SK-N-SH treated with all-trans-retinoic acid at 6 μM for 48 hours (cell line): ENCODE data around the gene XPC.

Experiments used
- ATAC-seq: fragments of 200-7000 bp; cut with Tn5 transposase; 3 replicates; pipeline ENCODE4 v1.9.1; 2020; ENCODE audit warnings: mild to moderate bottlenecking, moderate library complexity
- ARNTL ChIP-seq: fragments of 450-650 bp; formaldehyde crosslinking; IDR thresholded peaks from 2 replicates; pipeline ENCODE4 v1.5.0; 2020; ENCODE audit warnings: low read depth, mild to moderate bottlenecking, moderate library complexity, borderline replicate concordance
- BACH2 ChIP-seq: fragments of 250-450 bp; sonication (Bioruptor Pico); IDR thresholded peaks from 2 replicates; pipeline ENCODE4 v1.9.0; 2021; ENCODE audit warnings: mild to moderate bottlenecking, borderline replicate concordance
- CSDC2 ChIP-seq: fragments of 250-450 bp; sonication (Bioruptor Pico); IDR thresholded peaks from 2 replicates; pipeline ENCODE4 v1.5.0; 2020; ENCODE audit warnings: mild to moderate bottlenecking, moderate library complexity
- ESRRG ChIP-seq: fragments of 250-450 bp; sonication (Bioruptor Pico); IDR thresholded peaks from 2 replicates; pipeline ENCODE4 v1.6.1; 2021; ENCODE audit warnings: mild to moderate bottlenecking
- GLIS3 ChIP-seq: fragments of 250-450 bp; sonication (Bioruptor Pico); IDR thresholded peaks from 2 replicates; pipeline ENCODE4 v1.5.0; 2020; ENCODE audit warnings: mild to moderate bottlenecking, moderate library complexity
- OSR1 ChIP-seq: fragments of 250-450 bp; sonication (Bioruptor Pico); IDR thresholded peaks from 2 replicates; pipeline ENCODE4 v1.8.0; 2022; ENCODE audit warnings: moderate library complexity, mild to moderate bottlenecking, inconsistent platforms
- PPARA ChIP-seq: fragments of 250-450 bp; sonication (Bioruptor Pico); IDR thresholded peaks from 2 replicates; pipeline ENCODE4 v1.5.0; 2020; ENCODE audit warnings: mild to moderate bottlenecking, borderline replicate concordance
- SNAI2 ChIP-seq: fragments of 250-450 bp; sonication (Bioruptor Pico); IDR thresholded peaks from 2 replicates; pipeline ENCODE4 v1.5.0; 2020; ENCODE audit warnings: mild to moderate bottlenecking, moderate library complexity
- TCF4 ChIP-seq: fragments of 250-450 bp; sonication (Bioruptor Pico); IDR thresholded peaks from 2 replicates; pipeline ENCODE4 v1.8.0; 2021; ENCODE audit warnings: mild to moderate bottlenecking, moderate library complexity, borderline replicate concordance
- TOX ChIP-seq: fragments of 250-450 bp; sonication (Bioruptor Pico); IDR thresholded peaks from 2 replicates; pipeline ENCODE4 v1.8.0; 2021; ENCODE audit warnings: mild to moderate bottlenecking, moderate library complexity, borderline replicate concordance
- ZC3H10 ChIP-seq: fragments of 250-450 bp; sonication (Bioruptor Pico); IDR thresholded peaks from 2 replicates; pipeline ENCODE4 v1.5.1; 2021; ENCODE audit warnings: mild to moderate bottlenecking, moderate library complexity
- ZFP3 ChIP-seq: fragments of 250-450 bp; sonication (Bioruptor Pico); IDR thresholded peaks from 2 replicates; pipeline ENCODE4 v1.5.0; 2020; ENCODE audit warnings: mild to moderate bottlenecking, moderate library complexity
- ZFP30 ChIP-seq: fragments of 450-650 bp; formaldehyde crosslinking; IDR thresholded peaks from 2 replicates; pipeline ENCODE4 v1.5.0; 2022; ENCODE audit warnings: mild to moderate bottlenecking, moderate library complexity
- ZNF565 ChIP-seq: fragments of 450-650 bp; formaldehyde crosslinking; conservative IDR thresholded peaks from 2 replicates; pipeline ENCODE4 v1.5.0; 2020; ENCODE audit warnings: low read depth, mild to moderate bottlenecking, moderate library complexity
- ZNF70 ChIP-seq: fragments of 450-650 bp; formaldehyde crosslinking; IDR thresholded peaks from 2 replicates; pipeline ENCODE4 v1.5.0; 2020; ENCODE audit warnings: mild to moderate bottlenecking, moderate library complexity
- ZNF8 ChIP-seq: fragments of 450-650 bp; formaldehyde crosslinking; IDR thresholded peaks from 2 replicates; pipeline ENCODE4 v1.5.0; 2020; ENCODE audit warnings: mild to moderate bottlenecking, moderate library complexity
- TF ChIP-seq, protein P1 (sequence below): fragments of 250-450 bp; sonication (Bioruptor Pico); IDR thresholded peaks from 2 replicates; pipeline ENCODE4 v1.8.0; 2020; ENCODE audit warnings: mild to moderate bottlenecking, moderate library complexity, borderline replicate concordance
- TF ChIP-seq, protein P2 (sequence below): fragments of 250-450 bp; sonication (Bioruptor Pico); IDR thresholded peaks from 2 replicates; pipeline ENCODE4 v1.5.1; 2021; ENCODE audit warnings: mild to moderate bottlenecking, moderate library complexity
- TF ChIP-seq, protein P3 (sequence below): fragments of 250-450 bp; sonication (Bioruptor Pico); IDR thresholded peaks from 2 replicates; pipeline ENCODE4 v1.8.0; 2021; ENCODE audit warnings: low read depth, mild to moderate bottlenecking, moderate library complexity, borderline replicate concordance

XPC gene

DNA sequence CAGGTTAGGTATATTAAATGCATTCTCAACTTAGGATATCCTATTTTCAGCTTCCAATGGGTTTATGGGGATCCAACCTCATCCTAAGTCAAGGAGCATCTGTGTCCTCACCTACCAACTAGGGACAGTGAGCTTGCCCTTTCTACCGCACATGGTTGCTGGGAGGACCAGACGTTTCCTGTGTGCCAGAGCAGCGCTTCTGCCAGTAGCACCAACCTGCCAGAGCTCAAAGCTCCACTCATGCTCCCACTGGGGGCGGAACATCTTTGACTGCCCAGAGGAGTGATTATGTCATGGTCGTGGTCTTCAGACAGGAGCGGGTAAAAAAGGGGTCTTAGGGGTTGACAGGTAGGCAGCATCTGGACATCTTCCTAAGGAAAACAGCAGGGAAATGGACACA lies 24.7 kb downstream of the XPC start:
- ATAC-seq: no peak
- no peak for TF ChIP-seq ESRRG (CRISPR knock-in tag)
- TF ChIP-seq OSR1: no peak
- TF ChIP-seq ZFP3 (CRISPR knock-in tag): no peak
- no peak for TF ChIP-seq ZNF8 (CRISPR knock-in tag)
- TF ChIP-seq, protein P1, sequence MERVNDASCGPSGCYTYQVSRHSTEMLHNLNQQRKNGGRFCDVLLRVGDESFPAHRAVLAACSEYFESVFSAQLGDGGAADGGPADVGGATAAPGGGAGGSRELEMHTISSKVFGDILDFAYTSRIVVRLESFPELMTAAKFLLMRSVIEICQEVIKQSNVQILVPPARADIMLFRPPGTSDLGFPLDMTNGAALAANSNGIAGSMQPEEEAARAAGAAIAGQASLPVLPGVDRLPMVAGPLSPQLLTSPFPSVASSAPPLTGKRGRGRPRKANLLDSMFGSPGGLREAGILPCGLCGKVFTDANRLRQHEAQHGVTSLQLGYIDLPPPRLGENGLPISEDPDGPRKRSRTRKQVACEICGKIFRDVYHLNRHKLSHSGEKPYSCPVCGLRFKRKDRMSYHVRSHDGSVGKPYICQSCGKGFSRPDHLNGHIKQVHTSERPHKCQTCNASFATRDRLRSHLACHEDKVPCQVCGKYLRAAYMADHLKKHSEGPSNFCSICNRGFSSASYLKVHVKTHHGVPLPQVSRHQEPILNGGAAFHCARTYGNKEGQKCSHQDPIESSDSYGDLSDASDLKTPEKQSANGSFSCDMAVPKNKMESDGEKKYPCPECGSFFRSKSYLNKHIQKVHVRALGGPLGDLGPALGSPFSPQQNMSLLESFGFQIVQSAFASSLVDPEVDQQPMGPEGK (CRISPR knock-in tag): no peak
- TF ChIP-seq PPARA (CRISPR knock-in tag): no peak
- TF ChIP-seq, protein P2, sequence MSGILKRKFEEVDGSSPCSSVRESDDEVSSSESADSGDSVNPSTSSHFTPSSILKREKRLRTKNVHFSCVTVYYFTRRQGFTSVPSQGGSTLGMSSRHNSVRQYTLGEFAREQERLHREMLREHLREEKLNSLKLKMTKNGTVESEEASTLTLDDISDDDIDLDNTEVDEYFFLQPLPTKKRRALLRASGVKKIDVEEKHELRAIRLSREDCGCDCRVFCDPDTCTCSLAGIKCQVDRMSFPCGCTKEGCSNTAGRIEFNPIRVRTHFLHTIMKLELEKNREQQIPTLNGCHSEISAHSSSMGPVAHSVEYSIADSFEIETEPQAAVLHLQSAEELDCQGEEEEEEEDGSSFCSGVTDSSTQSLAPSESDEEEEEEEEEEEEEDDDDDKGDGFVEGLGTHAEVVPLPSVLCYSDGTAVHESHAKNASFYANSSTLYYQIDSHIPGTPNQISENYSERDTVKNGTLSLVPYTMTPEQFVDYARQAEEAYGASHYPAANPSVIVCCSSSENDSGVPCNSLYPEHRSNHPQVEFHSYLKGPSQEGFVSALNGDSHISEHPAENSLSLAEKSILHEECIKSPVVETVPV: no peak
- TF ChIP-seq TCF4 (CRISPR knock-in tag): no peak
- no peak for TF ChIP-seq ZNF565
- no peak for TF ChIP-seq CSDC2 (CRISPR knock-in tag)
- no peak for TF ChIP-seq GLIS3 (CRISPR knock-in tag)
- TF ChIP-seq, all 23 proteins: peak for 0

DNA sequence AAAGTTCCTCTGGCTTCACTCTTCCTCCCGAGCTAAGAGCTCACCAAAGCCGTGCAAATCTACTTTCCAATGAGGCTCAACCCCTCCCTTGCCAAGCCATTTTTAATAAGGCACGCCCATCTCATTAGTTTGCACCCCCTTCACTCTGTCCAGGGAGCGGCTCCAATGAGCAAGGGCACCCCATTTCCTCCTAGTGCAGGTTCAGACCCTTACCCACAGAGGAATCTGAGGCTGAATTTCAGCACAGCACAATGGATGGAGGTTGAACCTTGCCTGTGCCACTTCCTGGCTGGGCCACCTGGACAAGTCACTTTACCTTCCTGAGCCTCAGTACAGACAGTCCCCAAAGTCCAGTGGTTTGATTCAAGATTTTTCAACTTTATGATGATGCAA lies 25.4 kb downstream of the XPC start:
- TF ChIP-seq TOX (CRISPR knock-in tag): no peak
- TF ChIP-seq GLIS3 (CRISPR knock-in tag): no peak
- TF ChIP-seq ZNF70: no peak
- TF ChIP-seq BACH2 (CRISPR knock-in tag): no peak
- TF ChIP-seq ZFP30 (CRISPR knock-in tag): no peak
- ATAC-seq: no peak

DNA sequence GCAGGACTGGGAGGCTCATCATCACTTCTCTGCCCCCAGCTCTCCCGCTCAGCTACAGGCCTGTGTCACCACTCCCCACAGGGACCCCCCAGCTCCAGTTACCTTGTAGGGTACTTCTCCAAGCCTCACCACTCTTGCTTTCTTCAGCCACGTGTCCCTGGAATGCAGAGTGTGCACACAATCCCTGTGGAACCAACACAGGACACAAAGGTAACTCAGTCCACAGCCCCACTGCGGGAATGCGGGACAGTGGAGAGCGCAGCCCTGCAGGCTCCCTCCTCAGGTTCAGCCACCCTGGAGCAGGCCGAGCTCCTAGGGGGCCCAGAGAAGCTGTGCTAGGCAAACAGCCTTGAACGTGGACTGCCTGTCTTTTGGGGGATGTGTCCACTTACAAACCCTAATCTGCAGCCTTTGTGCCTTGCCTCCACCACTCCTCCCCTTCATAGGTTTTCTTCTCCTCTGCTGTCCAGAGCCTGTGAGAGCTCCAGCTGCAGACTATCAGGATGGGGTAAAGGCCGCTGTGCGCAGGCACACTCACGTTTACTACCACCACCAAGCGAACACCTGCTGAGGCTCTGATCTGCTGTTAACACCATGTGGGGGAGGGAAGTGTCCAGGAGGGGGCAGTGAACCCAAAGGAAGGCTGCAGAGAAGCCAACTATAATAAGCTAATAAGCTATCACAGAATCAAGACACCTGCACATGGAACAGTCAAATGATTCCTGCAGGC lies 26.0 kb downstream of the XPC start:
- peak; percentile 17; the same call in 2 of the 3 replicates for ATAC-seq
- TF ChIP-seq ZNF70 (no peak), ZNF565 (no peak), GLIS3 (CRISPR knock-in tag) (no peak)

DNA sequence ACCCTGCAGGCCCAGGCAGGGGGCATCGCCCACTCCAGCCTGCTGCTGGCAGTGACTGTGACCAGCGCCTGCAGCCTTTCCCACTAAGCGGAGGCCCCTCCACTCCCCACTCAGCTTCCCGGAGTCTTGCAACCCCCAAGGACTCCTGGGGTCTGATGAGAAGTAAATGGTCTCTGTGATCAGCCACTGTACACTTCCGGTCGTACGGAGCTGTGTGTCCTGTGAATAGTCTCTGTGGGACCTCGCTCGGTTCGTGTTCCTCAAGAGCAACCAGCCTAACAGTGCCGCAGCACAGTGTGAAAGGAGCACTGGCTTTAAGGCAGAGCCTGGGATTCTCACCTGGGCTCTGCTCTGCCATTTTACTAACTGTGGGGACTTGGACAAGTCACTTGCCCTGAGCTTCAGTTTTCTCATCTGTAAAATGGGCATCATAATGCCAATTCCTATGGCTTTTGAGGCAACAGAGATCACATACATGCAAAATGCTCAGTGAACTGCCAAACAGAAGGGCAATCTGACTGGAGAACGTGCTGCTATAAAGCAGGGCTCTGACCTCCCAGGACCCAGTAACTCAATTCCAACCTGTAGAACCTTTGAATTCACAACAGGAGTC lies 26.8 kb downstream of the XPC start:
- ATAC-seq: no peak
- TF ChIP-seq BACH2 (CRISPR knock-in tag) (no peak), ZFP30 (CRISPR knock-in tag) (no peak), ZNF8 (CRISPR knock-in tag) (no peak), ZC3H10 (CRISPR knock-in tag) (no peak), CSDC2 (CRISPR knock-in tag) (no peak), ZFP3 (CRISPR knock-in tag) (no peak), ESRRG (CRISPR knock-in tag) (no peak), ZNF70 (no peak), ARNTL (CRISPR knock-in tag) (no peak), SNAI2 (CRISPR knock-in tag) (no peak), TCF4 (CRISPR knock-in tag) (no peak), TOX (CRISPR knock-in tag) (no peak), ZNF565 (no peak)
- TF ChIP-seq, protein P2: no peak
- TF ChIP-seq, protein P3, sequence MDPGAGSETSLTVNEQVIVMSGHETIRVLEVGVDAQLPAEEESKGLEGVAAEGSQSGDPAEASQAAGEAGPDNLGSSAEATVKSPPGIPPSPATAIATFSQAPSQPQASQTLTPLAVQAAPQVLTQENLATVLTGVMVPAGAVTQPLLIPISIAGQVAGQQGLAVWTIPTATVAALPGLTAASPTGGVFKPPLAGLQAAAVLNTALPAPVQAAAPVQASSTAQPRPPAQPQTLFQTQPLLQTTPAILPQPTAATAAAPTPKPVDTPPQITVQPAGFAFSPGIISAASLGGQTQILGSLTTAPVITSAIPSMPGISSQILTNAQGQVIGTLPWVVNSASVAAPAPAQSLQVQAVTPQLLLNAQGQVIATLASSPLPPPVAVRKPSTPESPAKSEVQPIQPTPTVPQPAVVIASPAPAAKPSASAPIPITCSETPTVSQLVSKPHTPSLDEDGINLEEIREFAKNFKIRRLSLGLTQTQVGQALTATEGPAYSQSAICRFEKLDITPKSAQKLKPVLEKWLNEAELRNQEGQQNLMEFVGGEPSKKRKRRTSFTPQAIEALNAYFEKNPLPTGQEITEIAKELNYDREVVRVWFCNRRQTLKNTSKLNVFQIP (CRISPR knock-in tag): no peak
